ENCODE measurements around the gene ARHGAP40. TPM values are rescaled to one million over a fixed set of nuclear protein-coding genes. Genes with fewer than 3 reads are reported as not detected.
A peak's percentile ranks its signal among the peaks of the same experiment; 100 is the strongest.

Gene ARHGAP40
- total RNA-seq, 2 donors from 2014 or later: not detected

DNA sequence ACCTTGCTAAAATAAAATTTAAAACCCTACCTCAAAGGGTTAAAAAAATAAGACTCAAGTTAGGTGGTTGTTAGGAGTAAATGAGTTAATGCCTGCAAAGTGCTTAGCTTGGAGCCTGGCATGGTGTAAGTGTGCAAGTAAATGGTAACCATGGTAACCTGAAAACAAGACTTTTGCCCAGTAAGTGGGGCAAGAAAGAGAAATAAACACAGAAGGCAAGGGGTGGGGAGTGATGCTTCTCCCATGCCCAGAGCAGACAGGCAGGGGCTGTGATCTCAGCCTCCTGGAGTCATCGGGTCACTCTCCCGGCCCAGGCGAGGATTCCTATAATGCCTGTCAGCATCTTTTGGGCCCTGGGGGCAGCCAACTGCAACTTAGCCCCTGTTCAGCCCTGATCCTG lies 63.5 kb downstream of the ARHGAP40 start:
- no peaks in the 10 kb centered on the region for H3K9me3 Mint-ChIP-seq
- H3K27ac Mint-ChIP-seq: no peak overlapping the region
- H3K36me3 Mint-ChIP-seq (ENCODE audit: low read depth): no peaks in the 10 kb centered on the region
- no peak overlapping the region for H3K4me3 Mint-ChIP-seq
- no peak for ATAC-seq (replicated peaks)
- H3K4me1 Mint-ChIP-seq: no peaks in the 10 kb centered on the region
- peaks cover 38% of the 10 kb centered on the region for H3K27me3 Mint-ChIP-seq

DNA sequence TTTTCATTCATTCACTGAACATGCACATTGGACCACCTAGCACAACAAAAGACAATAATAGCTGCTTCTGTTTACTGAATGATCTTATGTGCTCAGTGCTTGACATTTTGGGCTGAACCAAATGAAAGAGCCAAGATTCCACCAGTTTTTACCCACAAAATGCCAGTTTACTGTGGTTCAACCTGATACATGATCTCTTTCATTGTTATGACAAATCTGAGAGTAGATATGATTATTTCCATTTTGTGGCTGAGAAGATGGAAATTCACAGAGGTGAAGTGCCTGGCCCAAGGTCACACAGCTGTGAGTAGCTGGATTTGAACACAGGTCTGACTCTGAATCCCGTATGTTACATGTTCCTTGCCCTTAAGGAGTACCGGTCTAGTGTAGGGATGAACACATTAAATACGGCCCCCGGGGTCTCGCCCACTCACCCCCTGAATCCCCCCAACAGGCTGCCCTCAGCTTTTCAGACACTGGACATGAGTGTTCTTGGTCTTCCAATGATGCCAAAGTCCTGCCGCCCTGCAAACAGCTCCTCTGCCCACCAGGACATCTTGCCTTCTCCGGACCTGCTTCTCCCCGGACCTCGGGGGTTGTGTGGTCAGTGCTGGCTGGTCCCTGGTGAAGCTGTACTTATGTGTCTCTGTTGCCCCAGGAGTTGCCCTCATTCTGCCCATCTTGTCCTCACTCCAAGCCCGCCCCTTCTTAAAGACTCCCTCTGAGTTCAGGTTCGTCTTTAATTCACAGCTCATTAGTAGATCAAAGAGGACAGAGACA lies 64.1 kb downstream of the ARHGAP40 start:
- H3K27me3 Mint-ChIP-seq: peaks cover 40% of the 10 kb centered on the region
- H3K36me3 Mint-ChIP-seq (ENCODE audit: low read depth): no peaks in the 10 kb centered on the region
- no peaks in the 10 kb centered on the region for H3K4me1 Mint-ChIP-seq
- H3K4me3 Mint-ChIP-seq: no peak overlapping the region
- H3K9me3 Mint-ChIP-seq: no peaks in the 10 kb centered on the region
- no peak for ATAC-seq (replicated peaks)
- no peak overlapping the region for H3K27ac Mint-ChIP-seq

DNA sequence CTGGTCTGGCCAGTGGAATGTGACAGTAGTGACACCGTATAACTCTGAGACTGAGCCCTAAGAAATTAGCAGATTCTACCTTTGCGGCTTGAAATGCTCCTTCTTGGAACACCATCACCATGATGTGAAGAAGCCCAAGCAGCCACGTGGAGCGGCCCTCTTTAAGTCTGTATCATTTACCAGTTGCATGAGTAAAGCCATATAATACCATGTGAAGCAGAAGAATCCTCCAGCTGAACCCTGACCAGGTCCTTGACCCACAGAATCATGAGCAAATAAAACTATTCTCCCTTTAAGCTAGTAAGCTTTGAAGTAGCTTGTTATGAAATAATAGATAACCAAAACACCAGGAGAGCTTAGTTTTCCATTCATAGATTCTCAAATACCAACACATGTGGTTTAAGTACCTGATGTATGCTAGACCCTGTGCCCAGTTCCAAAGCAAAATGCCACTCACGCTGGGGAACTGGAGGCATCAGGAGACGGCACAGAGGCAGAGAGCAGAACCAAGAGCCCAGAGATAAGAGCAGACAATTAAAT lies 65.9 kb downstream of the ARHGAP40 start:
- Mint-ChIP-seq H3K4me1 (no peaks in the 10 kb centered on the region), H3K27me3 (peaks cover 46% of the 10 kb centered on the region), H3K27ac (no peak overlapping the region), H3K4me3 (no peak overlapping the region), H3K36me3 (ENCODE audit: low read depth) (no peaks in the 10 kb centered on the region), H3K9me3 (no peaks in the 10 kb centered on the region)
- no peak for ATAC-seq (replicated peaks)

DNA sequence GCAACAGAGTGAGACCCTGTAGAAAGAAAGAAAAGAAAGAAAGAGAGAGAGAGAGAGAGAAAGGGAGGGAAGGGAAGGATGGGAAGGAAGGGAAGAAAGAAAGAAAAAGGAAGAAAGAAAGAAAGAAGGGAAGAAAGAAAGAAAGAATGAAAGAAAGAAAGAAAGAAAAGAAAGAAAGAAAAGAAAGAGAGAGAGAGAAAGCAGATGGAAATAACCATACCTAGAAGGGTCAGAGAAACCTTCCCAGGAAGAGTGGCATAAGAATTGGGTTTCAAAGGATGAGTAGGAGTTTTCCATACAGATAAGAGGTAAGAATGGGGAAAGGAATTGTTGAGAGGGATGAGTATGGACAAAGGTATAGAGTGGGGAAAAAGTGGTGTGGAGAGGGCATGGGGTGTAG lies 68.1 kb downstream of the ARHGAP40 start:
- H3K36me3 Mint-ChIP-seq (ENCODE audit: low read depth): no peaks in the 10 kb centered on the region
- H3K9me3 Mint-ChIP-seq: no peaks in the 10 kb centered on the region
- no peak for ATAC-seq (replicated peaks)
- H3K4me3 Mint-ChIP-seq: no peak overlapping the region
- H3K27ac Mint-ChIP-seq: no peak overlapping the region
- peaks cover 4% of the 10 kb centered on the region for H3K4me1 Mint-ChIP-seq
- peaks cover 35% of the 10 kb centered on the region for H3K27me3 Mint-ChIP-seq

DNA sequence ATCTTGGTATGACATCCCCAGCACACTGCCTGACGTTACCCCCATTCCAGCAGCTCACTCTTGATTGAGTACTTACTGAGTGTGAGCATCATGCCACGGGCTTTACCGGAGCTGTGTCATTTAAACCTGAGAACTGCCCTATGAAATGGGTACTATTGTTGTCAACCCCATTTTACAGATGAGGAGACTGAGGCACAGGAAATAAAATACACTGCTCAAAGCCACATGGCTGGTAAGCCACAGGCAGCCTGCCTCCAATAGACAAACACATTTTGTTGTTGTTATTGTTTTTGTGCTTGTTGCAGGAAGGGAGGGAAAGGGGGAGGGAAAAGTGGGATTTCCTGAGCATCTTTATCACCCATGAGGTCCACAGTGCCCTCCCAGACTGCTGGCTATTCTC lies 69.2 kb downstream of the ARHGAP40 start:
- H3K36me3 Mint-ChIP-seq (ENCODE audit: low read depth): no peaks in the 10 kb centered on the region
- ATAC-seq (replicated peaks): no peak
- H3K9me3 Mint-ChIP-seq: no peaks in the 10 kb centered on the region
- H3K27ac Mint-ChIP-seq: no peak overlapping the region
- H3K4me3 Mint-ChIP-seq: no peak overlapping the region
- peaks cover 35% of the 10 kb centered on the region for H3K27me3 Mint-ChIP-seq
- H3K4me1 Mint-ChIP-seq: peaks cover 4% of the 10 kb centered on the region

DNA sequence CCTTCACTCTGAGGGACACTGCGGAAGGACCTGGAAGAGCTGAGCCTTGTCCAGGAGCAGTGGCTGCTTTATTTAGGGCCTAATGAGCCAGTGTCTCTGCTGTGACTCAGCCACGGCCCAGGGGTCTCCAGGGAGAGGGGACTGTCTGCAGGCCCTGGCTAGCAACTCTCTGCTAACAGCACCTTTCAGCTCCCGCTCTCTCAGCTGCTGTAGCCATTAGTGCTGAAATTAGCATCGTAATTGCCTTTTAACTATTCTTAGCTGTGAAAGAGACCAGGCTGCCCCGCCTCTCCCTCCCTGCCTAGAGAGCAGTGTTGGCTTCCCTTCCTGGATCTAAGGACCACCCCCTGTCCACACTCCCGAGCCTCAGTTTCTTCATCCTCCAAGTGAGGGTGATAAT lies 69.6 kb downstream of the ARHGAP40 start:
- ATAC-seq (replicated peaks): no peak
- peaks cover 31% of the 10 kb centered on the region for H3K27me3 Mint-ChIP-seq
- H3K9me3 Mint-ChIP-seq: no peaks in the 10 kb centered on the region
- no peaks in the 10 kb centered on the region for H3K36me3 Mint-ChIP-seq (ENCODE audit: low read depth)
- no peak overlapping the region for H3K4me3 Mint-ChIP-seq
- H3K4me1 Mint-ChIP-seq: peaks cover 4% of the 10 kb centered on the region
- no peak overlapping the region for H3K27ac Mint-ChIP-seq

DNA sequence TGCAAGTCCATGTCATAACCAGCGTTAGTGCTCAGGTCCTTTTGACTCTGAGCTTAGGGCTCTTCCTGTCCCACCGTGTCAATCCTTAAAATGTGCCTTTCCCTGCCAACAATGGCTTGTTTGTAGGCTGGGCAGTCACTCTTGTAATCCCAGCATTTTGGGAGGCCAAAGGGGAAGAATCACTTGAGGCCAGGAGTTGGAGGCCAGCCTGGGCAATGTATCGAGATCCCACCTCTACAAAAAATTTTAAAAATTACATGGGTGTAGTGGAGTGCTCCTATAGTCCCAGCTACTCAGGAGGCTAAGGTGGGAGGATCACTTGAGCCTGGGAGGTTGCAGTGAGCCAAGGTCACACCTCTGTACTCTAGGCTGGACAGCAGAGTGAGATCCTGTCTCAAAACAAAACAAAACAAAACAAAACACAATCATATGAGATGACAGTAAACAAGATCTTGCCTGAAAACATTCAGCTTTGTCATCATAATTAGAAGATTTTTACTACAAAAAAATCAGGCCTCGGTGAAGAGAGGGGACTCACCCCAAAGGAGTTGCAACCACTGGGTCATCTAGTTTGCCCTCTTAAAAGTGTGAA lies 70.2 kb downstream of the ARHGAP40 start:
- peaks cover 4% of the 10 kb centered on the region for H3K4me1 Mint-ChIP-seq
- ATAC-seq (replicated peaks): no peak
- no peak overlapping the region for H3K27ac Mint-ChIP-seq
- H3K27me3 Mint-ChIP-seq: peaks cover 31% of the 10 kb centered on the region
- H3K4me3 Mint-ChIP-seq: no peak overlapping the region
- H3K9me3 Mint-ChIP-seq: no peaks in the 10 kb centered on the region
- no peaks in the 10 kb centered on the region for H3K36me3 Mint-ChIP-seq (ENCODE audit: low read depth)

DNA sequence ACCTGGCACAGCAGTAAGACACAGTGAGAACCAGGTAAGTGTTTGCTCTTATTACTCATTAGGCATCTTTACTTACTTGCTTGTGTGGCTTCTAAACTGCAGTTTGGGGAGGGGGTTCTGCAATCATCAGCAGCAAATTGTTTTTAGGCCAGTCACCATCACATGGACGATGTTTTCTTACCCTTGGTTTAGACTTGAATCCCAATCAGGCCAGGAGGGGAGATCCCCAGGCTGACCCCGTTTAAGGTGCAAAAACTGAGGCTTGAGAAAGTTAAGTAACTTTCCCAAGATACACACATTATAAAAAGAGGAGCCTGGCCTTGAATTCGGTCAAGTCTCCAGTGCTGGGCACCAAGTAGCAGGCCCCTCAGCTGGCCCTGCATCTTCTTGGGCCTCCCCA lies 70.9 kb downstream of the ARHGAP40 start:
- Mint-ChIP-seq H3K27me3 (peaks cover 35% of the 10 kb centered on the region), H3K4me1 (peaks cover 4% of the 10 kb centered on the region), H3K4me3 (no peak overlapping the region), H3K27ac (no peak overlapping the region), H3K9me3 (no peaks in the 10 kb centered on the region), H3K36me3 (ENCODE audit: low read depth) (no peaks in the 10 kb centered on the region)
- ATAC-seq (replicated peaks): no peak

DNA sequence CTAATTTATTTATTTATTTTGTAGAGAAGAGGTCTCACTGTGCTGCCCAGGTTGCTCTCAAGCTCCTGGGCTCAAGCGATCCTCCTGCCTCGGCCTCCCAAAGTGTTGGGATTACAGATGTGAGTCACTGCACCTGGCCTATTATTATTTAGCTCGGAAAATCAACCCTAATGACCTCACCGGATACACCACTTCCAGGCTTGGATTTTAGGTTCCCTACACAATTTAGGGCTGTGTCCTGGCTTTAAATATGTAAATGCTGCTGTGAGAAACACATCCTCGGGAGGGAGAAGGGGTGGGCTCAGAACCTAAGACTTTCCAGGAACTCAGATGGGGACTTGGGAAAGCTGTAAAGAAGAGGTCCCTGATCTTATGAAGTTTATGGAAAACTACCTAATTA lies 71.7 kb downstream of the ARHGAP40 start:
- H3K27ac Mint-ChIP-seq: no peak overlapping the region
- H3K4me3 Mint-ChIP-seq: peak overlapping the region; percentile 80
- H3K4me1 Mint-ChIP-seq: peaks cover 4% of the 10 kb centered on the region
- peaks cover 28% of the 10 kb centered on the region for H3K27me3 Mint-ChIP-seq
- no peaks in the 10 kb centered on the region for H3K36me3 Mint-ChIP-seq (ENCODE audit: low read depth)
- no peaks in the 10 kb centered on the region for H3K9me3 Mint-ChIP-seq
- ATAC-seq (replicated peaks): no peak

DNA sequence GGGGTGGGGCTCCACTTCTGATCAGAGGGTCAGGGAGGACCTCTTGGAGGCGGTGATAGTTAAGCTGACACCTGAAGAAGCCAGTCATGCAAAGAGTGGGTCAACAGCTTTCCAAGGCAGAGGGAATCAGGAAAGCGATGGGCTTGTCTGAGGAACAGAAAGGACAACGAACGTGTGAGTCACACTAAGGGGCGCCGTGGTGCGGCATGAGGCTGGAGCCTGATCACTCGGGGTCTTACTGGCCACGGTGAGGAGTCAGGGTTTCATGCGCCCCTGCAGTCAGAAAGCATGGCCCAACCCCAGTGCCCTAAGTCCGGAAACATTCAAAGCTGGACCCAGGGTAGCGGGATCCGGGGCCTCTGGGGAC lies 72.1 kb downstream of the ARHGAP40 start:
- Mint-ChIP-seq H3K9me3 (no peaks in the 10 kb centered on the region), H3K27me3 (peaks cover 30% of the 10 kb centered on the region), H3K4me3 (peak overlapping the region; percentile 80)

DNA sequence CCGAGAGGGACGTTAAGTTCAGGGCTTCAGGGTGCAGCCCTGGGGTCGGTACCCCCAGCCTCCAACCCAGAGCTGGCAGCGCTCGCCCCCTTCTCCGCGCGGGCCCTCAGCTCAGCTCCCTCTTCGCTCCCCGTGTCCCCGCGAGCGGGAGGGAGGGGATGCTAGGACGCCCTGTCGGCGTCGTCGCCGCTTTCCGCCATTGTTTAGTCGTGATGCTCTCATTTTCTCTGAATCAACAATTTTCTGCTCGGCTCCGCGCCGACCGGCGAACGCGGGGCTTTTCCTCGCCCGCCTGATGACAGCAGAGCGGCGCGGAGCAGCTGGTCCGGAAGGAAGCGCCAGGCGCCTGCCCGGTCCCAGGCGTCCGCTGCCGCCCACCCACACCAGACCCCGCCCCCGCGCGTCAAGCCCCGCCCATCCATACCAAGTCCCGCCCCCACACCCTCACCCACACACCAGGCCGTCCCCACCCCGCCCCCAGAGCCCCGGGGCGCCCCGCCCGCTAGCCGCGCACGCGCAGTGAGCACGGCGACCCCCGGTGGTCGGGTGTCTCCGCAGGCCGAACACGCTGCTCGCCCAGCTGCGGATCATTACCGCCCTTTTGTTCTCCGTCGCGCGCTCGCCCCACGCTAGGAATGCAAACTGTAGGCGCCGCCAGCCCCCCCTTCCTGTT lies 72.6 kb downstream of the ARHGAP40 start:
- Mint-ChIP-seq H3K27ac (no peak overlapping the region), H3K36me3 (ENCODE audit: low read depth) (no peaks in the 10 kb centered on the region), H3K9me3 (no peaks in the 10 kb centered on the region), H3K4me3 (peak overlapping the region; percentile 80), H3K27me3 (peaks cover 26% of the 10 kb centered on the region), H3K4me1 (peaks cover 4% of the 10 kb centered on the region)
- peak; percentile 82 for ATAC-seq (replicated peaks)

More for the DNA sequence above, 72.1 kb downstream of the ARHGAP40 start:
- Mint-ChIP-seq H3K4me1 (peaks cover 4% of the 10 kb centered on the region), H3K27ac (no peak overlapping the region), H3K36me3 (ENCODE audit: low read depth) (no peaks in the 10 kb centered on the region)
- peak; percentile 32 for ATAC-seq (replicated peaks)

DNA sequence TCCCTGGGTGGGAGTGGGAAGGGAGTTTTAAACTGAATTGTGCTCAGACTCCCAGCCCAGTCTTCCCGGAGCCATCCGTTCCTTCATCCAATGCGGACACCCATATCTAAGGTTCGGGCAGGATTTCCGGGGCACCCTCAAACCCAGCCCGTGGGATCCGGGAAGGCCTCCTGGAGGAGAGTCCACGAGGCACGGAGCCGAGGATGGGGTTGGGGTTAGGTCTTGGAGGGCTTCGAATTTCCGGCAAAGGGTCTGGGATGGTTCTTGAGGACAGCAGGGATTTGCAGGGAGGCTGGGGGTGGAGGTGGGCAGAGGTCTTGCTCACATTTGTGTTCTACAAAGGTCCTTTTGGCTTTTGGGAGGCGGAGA lies 73.1 kb downstream of the ARHGAP40 start:
- no peaks in the 10 kb centered on the region for H3K36me3 Mint-ChIP-seq (ENCODE audit: low read depth)
- ATAC-seq (replicated peaks): no peak
- peaks cover 21% of the 10 kb centered on the region for H3K27me3 Mint-ChIP-seq
- peaks cover 4% of the 10 kb centered on the region for H3K4me1 Mint-ChIP-seq
- no peaks in the 10 kb centered on the region for H3K9me3 Mint-ChIP-seq
- H3K4me3 Mint-ChIP-seq: peak overlapping the region; percentile 80
- no peak overlapping the region for H3K27ac Mint-ChIP-seq

DNA sequence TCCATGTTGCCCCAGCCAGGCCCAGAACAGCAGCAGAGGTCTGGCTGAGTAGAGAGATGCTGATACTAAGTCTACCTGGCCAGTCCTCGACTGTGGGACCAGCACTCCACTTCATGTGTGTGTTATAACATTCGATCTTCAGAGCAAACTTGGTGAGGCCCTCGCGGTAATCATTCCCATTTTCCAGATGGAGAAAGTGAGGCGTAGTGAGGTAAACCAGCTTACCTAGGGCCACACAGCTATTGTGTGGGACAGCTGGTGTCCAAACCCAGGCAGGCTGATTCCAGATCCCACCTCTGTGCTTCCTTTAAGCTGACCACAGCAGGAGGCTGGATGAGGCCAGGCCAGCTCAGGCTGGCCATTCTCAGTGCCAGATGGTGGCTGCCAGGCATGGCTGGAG lies 75.0 kb downstream of the ARHGAP40 start:
- no peak overlapping the region for H3K27ac Mint-ChIP-seq
- no peak overlapping the region for H3K4me3 Mint-ChIP-seq
- H3K27me3 Mint-ChIP-seq: peaks cover 31% of the 10 kb centered on the region
- peaks cover 10% of the 10 kb centered on the region for H3K9me3 Mint-ChIP-seq
- ATAC-seq (replicated peaks): no peak
- peaks cover 4% of the 10 kb centered on the region for H3K4me1 Mint-ChIP-seq
- no peaks in the 10 kb centered on the region for H3K36me3 Mint-ChIP-seq (ENCODE audit: low read depth)

DNA sequence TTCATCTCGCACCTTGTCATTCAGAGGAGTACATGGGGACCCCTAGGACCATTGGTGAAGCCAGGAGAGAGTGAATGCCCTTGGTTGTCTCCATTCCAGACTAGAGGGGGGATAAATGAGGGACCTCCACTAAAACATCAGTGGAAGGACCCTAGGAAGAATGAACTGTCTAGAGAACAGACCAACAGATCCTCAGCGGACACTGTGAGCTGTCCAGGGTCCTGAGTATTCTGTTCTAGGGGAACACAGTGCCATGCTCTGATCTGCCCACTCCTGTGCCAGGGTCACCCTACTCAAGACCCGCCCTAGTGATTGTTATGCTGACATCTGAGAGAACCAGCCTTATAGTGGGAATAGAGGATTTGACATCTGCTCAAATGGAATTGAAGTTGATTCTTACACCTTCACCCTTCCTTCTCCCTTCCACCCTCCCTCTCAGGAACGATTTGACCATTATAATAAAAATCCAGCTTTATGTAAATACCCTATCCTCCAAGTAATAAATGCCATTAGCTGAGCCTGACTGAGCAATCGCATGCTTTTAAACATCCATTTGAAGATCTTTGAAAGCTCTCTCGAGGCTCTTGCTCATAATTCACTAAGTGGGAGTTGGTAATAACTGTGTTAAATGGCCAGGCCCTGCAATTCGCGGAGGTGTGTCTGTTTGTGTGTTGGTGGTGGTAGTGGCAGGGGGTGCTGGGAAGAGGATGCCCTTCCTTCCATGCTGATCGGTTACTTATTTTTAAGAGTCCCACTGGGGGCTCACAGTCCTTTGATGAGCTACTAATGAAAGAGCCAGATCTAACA lies 79.1 kb downstream of the ARHGAP40 start:
- Mint-ChIP-seq H3K9me3 (peaks cover 10% of the 10 kb centered on the region), H3K4me3 (no peak overlapping the region), H3K27me3 (peaks cover 55% of the 10 kb centered on the region), H3K4me1 (no peaks in the 10 kb centered on the region), H3K27ac (no peak overlapping the region), H3K36me3 (ENCODE audit: low read depth) (no peaks in the 10 kb centered on the region)
- no peak for ATAC-seq (replicated peaks)

All from activated T-helper 17 cell treated with anti-CD3 and anti-CD28 coated beads, Interleukin-2, amount 50 U/mL, for 72 hours (primary cell).